Measurements from ENCODE around the gene NDOR1.
"Not testable (repeated sequence)": the region's sequence is repeated elsewhere in the genome, so short reads cannot be mapped to it uniquely, and the experiment has no call there.

Gene NDOR1

DNA sequence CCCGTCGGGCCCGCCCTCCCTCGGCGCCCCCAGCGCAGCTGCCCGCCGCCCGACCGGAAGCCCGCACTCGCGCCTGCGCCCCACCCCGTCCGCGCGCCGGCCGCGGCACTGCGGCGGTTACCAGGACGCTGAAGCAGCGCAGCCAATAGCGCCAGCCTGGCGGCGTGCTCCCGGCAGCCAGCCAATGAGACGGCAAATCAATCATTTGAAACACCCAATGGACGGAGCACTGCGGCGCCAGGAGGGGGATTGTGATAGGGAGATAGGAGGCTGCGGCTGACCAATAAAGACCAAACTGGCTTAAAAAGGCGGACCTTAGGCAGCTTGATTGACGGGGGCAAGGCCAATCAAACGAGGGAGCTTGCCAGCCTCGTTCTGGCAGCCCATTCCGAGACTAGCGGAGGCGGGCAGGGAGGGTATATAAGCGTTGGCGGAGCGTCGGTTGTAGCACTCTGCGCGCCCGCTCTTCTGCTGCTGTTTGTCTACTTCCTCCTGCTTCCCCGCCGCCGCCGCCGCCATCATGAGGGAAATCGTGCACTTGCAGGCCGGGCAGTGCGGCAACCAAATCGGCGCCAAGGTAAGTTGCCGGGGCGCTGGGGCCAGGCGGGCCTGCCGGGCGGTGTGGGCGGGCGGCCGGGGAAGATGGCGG is 35.5 kb downstream of the NDOR1 start, which contains the start of gene TUBB4B:
TUBB4B (plus strand) TSS at position 447 of the 649 bp plus-strand sequence; CDS start at position 521, 74 bp downstream.
- POLR2A ChIA-PET (ENCODE audit: low non-redundant PET), result interaction anchor here (0.5 to 2.0 kb wide), 14 partner anchors 11 to 350 kb away, joined by 3 to 9 read pairs (median 4); partner anchors contain the start of genes ANAPC2, MAN1B1, NELFB and SSNA1
- peak; percentile 100 for DNase-seq (ENCODE audit: low spot score)
- TF ChIP-seq, protein P1, sequence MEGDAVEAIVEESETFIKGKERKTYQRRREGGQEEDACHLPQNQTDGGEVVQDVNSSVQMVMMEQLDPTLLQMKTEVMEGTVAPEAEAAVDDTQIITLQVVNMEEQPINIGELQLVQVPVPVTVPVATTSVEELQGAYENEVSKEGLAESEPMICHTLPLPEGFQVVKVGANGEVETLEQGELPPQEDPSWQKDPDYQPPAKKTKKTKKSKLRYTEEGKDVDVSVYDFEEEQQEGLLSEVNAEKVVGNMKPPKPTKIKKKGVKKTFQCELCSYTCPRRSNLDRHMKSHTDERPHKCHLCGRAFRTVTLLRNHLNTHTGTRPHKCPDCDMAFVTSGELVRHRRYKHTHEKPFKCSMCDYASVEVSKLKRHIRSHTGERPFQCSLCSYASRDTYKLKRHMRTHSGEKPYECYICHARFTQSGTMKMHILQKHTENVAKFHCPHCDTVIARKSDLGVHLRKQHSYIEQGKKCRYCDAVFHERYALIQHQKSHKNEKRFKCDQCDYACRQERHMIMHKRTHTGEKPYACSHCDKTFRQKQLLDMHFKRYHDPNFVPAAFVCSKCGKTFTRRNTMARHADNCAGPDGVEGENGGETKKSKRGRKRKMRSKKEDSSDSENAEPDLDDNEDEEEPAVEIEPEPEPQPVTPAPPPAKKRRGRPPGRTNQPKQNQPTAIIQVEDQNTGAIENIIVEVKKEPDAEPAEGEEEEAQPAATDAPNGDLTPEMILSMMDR (conservative IDR thresholded peaks at IDR 0.05; ENCODE audit: low read depth), result no peak; the same call in 1 of the 2 replicates
- H3K27ac ChIP-seq, result peak within 1 kb of the TSS; percentile 100
- CTCF ChIA-PET, result interaction anchor here (0.8 to 2.0 kb wide), 4 partner anchors 9 to 554 kb away, joined by 3 to 8 read pairs (median 4); no protein-coding TSS in a partner anchor

GRCh38 chr9:137241490-137242268 is 36.2 kb downstream of the NDOR1 start:
- peak; percentile 89 for DNase-seq (ENCODE audit: low spot score)
- peak overlapping the region; percentile 100 for H3K27ac ChIP-seq
- CTCF ChIA-PET, result interaction anchor here (1.0 to 2.1 kb wide), 3 partner anchors 12 to 15 kb away, joined by 3 to 10 read pairs (median 3); no protein-coding TSS in a partner anchor
- TF ChIP-seq, protein P1 (conservative IDR thresholded peaks at IDR 0.05; ENCODE audit: low read depth), result no peak
- POLR2A ChIA-PET (ENCODE audit: low non-redundant PET), result interaction anchor here (0.6 to 2.0 kb wide), 9 partner anchors 12 to 53 kb away, joined by 3 to 9 read pairs (median 4); partner anchors contain the start of genes ANAPC2, NELFB, SSNA1 and TOR4A

DNA sequence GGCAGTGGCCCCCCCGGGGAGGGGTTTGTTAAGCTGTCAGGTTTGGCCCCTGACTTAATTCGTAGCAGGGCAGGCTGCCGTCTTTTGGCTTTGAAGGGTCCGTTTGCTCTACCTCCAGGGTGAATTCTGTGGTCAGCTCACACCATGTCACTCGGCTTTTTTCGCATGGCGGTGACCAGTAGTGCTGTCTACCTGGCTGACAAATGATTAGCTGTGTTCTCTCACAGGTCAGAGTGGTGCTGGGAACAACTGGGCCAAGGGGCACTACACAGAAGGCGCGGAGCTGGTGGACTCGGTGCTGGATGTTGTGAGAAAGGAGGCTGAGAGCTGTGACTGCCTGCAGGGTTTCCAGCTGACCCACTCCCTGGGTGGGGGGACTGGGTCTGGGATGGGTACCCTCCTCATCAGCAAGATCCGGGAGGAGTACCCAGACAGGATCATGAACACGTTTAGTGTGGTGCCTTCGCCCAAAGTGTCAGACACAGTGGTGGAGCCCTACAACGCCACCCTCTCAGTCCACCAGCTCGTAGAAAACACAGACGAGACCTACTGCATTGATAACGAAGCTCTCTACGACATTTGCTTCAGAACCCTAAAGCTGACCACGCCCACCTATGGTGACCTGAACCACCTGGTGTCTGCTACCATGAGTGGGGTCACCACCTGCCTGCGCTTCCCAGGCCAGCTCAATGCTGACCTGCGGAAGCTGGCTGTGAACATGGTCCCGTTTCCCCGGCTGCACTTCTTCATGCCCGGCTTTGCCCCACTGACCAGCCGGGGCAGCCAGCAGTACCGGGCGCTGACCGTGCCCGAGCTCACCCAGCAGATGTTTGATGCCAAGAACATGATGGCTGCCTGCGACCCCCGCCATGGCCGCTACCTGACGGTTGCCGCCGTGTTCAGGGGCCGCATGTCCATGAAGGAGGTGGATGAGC is 37.0 kb downstream of the NDOR1 start:
- TF ChIP-seq, protein P1 (conservative IDR thresholded peaks at IDR 0.05; ENCODE audit: low read depth), result no peak
- ChIA-PET POLR2A (ENCODE audit: low non-redundant PET) (interaction anchor here (0.6 to 1.6 kb wide), 6 partner anchors 11 to 66 kb away, joined by 3 to 9 read pairs (median 4); partner anchors contain the start of genes ANAPC2, NELFB, SSNA1 and TOR4A), CTCF (interaction anchor here (0.7 to 2.1 kb wide), 4 partner anchors 11 to 841 kb away, joined by 3 to 10 read pairs (median 3); no protein-coding TSS in a partner anchor)
- H3K27ac ChIP-seq, result peak overlapping the region; percentile 100
- DNase-seq (ENCODE audit: low spot score), result no peak

DNA sequence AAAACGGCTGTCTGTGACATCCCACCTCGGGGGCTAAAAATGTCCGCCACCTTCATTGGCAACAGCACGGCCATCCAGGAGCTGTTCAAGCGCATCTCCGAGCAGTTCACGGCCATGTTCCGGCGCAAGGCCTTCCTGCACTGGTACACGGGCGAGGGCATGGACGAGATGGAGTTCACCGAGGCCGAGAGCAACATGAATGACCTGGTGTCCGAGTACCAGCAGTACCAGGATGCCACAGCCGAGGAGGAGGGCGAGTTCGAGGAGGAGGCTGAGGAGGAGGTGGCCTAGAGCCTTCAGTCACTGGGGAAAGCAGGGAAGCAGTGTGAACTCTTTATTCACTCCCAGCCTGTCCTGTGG is 37.7 kb downstream of the NDOR1 start:
- CTCF ChIA-PET, result interaction anchor here (0.7 to 2.1 kb wide), 2 partner anchors 10 to 842 kb away, joined by 3 to 10 read pairs; no protein-coding TSS in a partner anchor
- POLR2A ChIA-PET (ENCODE audit: low non-redundant PET), result interaction anchor here (1.3 to 1.6 kb wide), 3 partner anchors 11 to 67 kb away, joined by 4 to 9 read pairs (median 5); partner anchors contain the start of genes ANAPC2, NELFB and SSNA1
- DNase-seq (ENCODE audit: low spot score), result not testable (repeated sequence)

DNA sequence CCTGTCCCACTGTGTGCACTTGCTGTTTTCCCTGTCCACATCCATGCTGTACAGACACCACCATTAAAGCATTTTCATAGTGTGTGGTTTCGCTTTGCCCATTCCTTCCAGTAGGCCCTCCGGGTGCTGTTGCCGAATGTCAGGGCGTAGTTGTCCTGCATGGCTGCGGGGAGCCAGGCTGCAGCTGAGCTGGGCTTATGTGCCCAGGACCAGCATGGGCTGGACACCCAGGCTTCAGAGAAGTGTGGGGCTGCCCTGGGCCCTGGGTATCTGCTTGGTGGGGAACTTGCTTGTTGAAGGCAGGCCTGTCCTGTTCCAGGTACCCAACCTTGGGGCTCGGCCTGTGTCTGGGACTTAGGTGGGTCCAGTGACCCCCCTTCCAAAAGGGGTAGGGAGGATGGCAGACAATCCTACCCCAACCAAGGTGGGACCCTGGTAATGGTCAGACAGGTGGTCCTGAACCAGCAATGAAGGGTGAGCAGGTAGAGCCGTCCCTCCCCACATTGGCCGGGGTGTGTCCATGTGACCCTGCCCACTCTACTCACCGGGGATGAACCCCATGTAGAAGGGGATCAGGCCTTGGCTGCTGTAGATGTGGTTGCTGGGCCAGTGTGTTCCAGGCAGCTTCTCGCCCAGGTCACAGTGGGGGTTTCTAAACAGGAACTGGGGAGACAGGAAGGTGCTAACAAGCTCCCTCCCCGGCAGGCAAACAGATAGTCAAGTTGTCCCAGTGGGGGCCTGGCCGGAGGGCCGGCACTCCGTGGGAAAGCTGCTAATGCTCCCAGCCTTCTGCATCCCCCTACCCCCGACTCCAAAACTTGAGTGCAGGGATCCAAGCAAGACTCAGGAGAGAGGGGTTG is 38.4 kb downstream of the NDOR1 start:
- TF ChIP-seq, protein P1 (conservative IDR thresholded peaks at IDR 0.05; ENCODE audit: low read depth), result no peak
- peak; percentile 49 for DNase-seq (ENCODE audit: low spot score)
- ChIA-PET CTCF (interaction anchor here (0.7 to 2.1 kb wide), 3 partner anchors 9 to 842 kb away, joined by 3 to 10 read pairs (median 4); no protein-coding TSS in a partner anchor), POLR2A (ENCODE audit: low non-redundant PET) (interaction anchor here (1.3 to 1.7 kb wide), 3 partner anchors 9 to 67 kb away, joined by 4 to 8 read pairs (median 7); no protein-coding TSS in a partner anchor)
- H3K27ac ChIP-seq, result peak overlapping the region; percentile 100

More for the DNA sequence above, 37.7 kb downstream of the NDOR1 start:
- peak overlapping the region; percentile 100 for H3K27ac ChIP-seq
